ENCODE data around the gene PCSK5. TPM values are rescaled to one million over a fixed set of nuclear protein-coding genes. Genes with fewer than 3 reads are reported as not detected.

The PCSK5 gene
- total and polyA plus RNA-seq, 2 donors (not counting 1 experiment from before 2014, with no cell fraction given), result 0.09 TPM; not detected in 1

- H3K79me2 ChIP-seq (ENCODE audit: control insufficient read depth, insufficient read depth, low read length), result no peaks in the 10 kb centered on the region
- H3K4me3 ChIP-seq (ENCODE audit: control extremely low read depth in 1 of 5, extremely low read depth in 1 of 5, insufficient read depth in 1 of 5, low read depth in 2 of 5, low read length in 4 of 5), result no peak overlapping the region
- ChIA-PET CTCF (no interaction called here), POLR2A (no interaction called here)
- no peak overlapping the region for H3K4me2 ChIP-seq (replicated peaks; ENCODE audit: low read depth, low read length, poor library complexity, severe bottlenecking)
- no peak overlapping the region for H2AFZ ChIP-seq (ENCODE audit: insufficient read depth, low read depth, low read length, poor library complexity, severe bottlenecking)
- no peaks in the 10 kb centered on the region for H3K4me1 ChIP-seq (ENCODE audit: control insufficient read depth in 2 of 2, insufficient read depth in 2 of 2, low read length in 2 of 2)
- H3K36me3 ChIP-seq (replicated peaks in 1 of 2; ENCODE audit: control extremely low read depth in 1 of 2, control insufficient read depth in 1 of 2, extremely low read depth in 1 of 2, insufficient read depth in 2 of 2, low read length in 1 of 2), result no peaks in the 10 kb centered on the region
- no peaks in the 10 kb centered on the region for H3K27me3 ChIP-seq (replicated peaks in 1 of 4; ENCODE audit: control extremely low read depth in 1 of 4, control insufficient read depth in 3 of 4, insufficient read depth in 4 of 4, low read length in 3 of 4)
- Mint-ChIP-seq H3K27me3 (no peaks in the 10 kb centered on the region), H3K9me3 (ENCODE audit: insufficient read depth) (no peaks in the 10 kb centered on the region), H3K27ac (no peak overlapping the region), H3K4me1 (no peaks in the 10 kb centered on the region), H3K4me3 (no peak overlapping the region)
- no peaks in the 10 kb centered on the region for H4K20me1 ChIP-seq (ENCODE audit: control insufficient read depth, insufficient read depth, low read length, poor library complexity, severe bottlenecking)
- intact Hi-C loops (cut with micrococcal nuclease), result no loop called here
- no CpG with 5 or more reads among the region's 4 CpGs for WGBS (ENCODE audit: insufficient coverage)
- DNase-seq, result no peak
- no peak for TF ChIP-seq CTCF (IDR thresholded peaks at IDR 0.05)
- no peak for TF ChIP-seq EZH2 (IDR thresholded peaks at IDR 0.05; ENCODE audit: borderline replicate concordance, insufficient read depth, low read depth, low read length, poor library complexity, severe bottlenecking)
- ATAC-seq (ENCODE audit: low read depth), result no peak
- H3K9ac ChIP-seq (ENCODE audit: low read length), result no peak overlapping the region
- no peak overlapping the region for H3K27ac ChIP-seq (ENCODE audit: low read length in 2 of 2)
- H3K9me3 ChIP-seq (ENCODE audit: control extremely low read depth in 1 of 3, control insufficient read depth in 2 of 3, insufficient read depth in 1 of 3, low read length in 2 of 3), result no peaks in the 10 kb centered on the region
Measured at GRCh38 chr9:76138360-76138759, 247.9 kb downstream of the PCSK5 start.

- Histone ChIP-seq H3K27me3 (replicated peaks in 1 of 4; ENCODE audit: control extremely low read depth in 1 of 4, control insufficient read depth in 3 of 4, insufficient read depth in 4 of 4, low read length in 3 of 4) (no peaks in the 10 kb centered on the region), H2AFZ (ENCODE audit: insufficient read depth, low read depth, low read length, poor library complexity, severe bottlenecking) (no peak overlapping the region), H3K36me3 (replicated peaks in 1 of 2; ENCODE audit: control extremely low read depth in 1 of 2, control insufficient read depth in 1 of 2, extremely low read depth in 1 of 2, insufficient read depth in 2 of 2, low read length in 1 of 2) (no peaks in the 10 kb centered on the region), H3K27ac (ENCODE audit: low read length in 2 of 2) (no peak overlapping the region), H3K9me3 (ENCODE audit: control extremely low read depth in 1 of 3, control insufficient read depth in 2 of 3, insufficient read depth in 1 of 3, low read length in 2 of 3) (no peaks in the 10 kb centered on the region), H3K4me2 (replicated peaks; ENCODE audit: low read depth, low read length, poor library complexity, severe bottlenecking) (no peak overlapping the region), H4K20me1 (ENCODE audit: control insufficient read depth, insufficient read depth, low read length, poor library complexity, severe bottlenecking) (no peaks in the 10 kb centered on the region), H3K4me1 (ENCODE audit: control insufficient read depth in 2 of 2, insufficient read depth in 2 of 2, low read length in 2 of 2) (no peaks in the 10 kb centered on the region), H3K79me2 (ENCODE audit: control insufficient read depth, insufficient read depth, low read length) (no peaks in the 10 kb centered on the region), H3K4me3 (ENCODE audit: control extremely low read depth in 1 of 5, extremely low read depth in 1 of 5, insufficient read depth in 1 of 5, low read depth in 2 of 5, low read length in 4 of 5) (no peak overlapping the region), H3K9ac (ENCODE audit: low read length) (no peak overlapping the region)
- ChIA-PET CTCF (no interaction called here), POLR2A (no interaction called here)
- H3K27me3 Mint-ChIP-seq, result peaks cover 12% of the 10 kb centered on the region
- no peak for TF ChIP-seq EZH2 (IDR thresholded peaks at IDR 0.05; ENCODE audit: borderline replicate concordance, insufficient read depth, low read depth, low read length, poor library complexity, severe bottlenecking)
- TF ChIP-seq CTCF (IDR thresholded peaks at IDR 0.05), result no peak
- H3K4me3 Mint-ChIP-seq, result no peak overlapping the region
- no peak for DNase-seq
- H3K4me1 Mint-ChIP-seq, result no peaks in the 10 kb centered on the region
- no peak overlapping the region for H3K27ac Mint-ChIP-seq
- ATAC-seq (ENCODE audit: low read depth), result no peak
- no peaks in the 10 kb centered on the region for H3K9me3 Mint-ChIP-seq (ENCODE audit: insufficient read depth)
- intact Hi-C loops (cut with micrococcal nuclease), result no loop called here
- WGBS (ENCODE audit: insufficient coverage), result no CpG with 5 or more reads among the region's 5 CpGs
Measured at GRCh38 chr9:76143834-76144233, 253.4 kb downstream of the PCSK5 start.
